DMS153 treated with DMSO at 0.1 percent for 48 hours (cell line): Measurements from ENCODE around the gene PISD.

Experiments used
- DNase-seq: peaks from one replicate; lab custom pipeline; 2025; ENCODE audit not compliant: unreplicated experiment; lab: John Stamatoyannopoulos, UW

PISD gene

GRCh38 chr22:31652911-31653684 lies 8.9 kb downstream of the PISD start:
- peak; percentile 55 for DNase-seq

- no peak for DNase-seq
Observed at GRCh38 chr22:31652088-31652487, 9.9 kb downstream of the PISD start.

GRCh38 chr22:31651664-31652063 lies 10.4 kb downstream of the PISD start:
- DNase-seq, result no peak

GRCh38 chr22:31650391-31650790 lies 11.6 kb downstream of the PISD start:
- DNase-seq, result no peak

- DNase-seq, result no peak
Observed at GRCh38 chr22:31647523-31648320, 14.3 kb downstream of the PISD start.

GRCh38 chr22:31647066-31647465 lies 14.9 kb downstream of the PISD start:
- DNase-seq, result no peak

- no peak for DNase-seq
Observed at GRCh38 chr22:31646186-31647019, 15.6 kb downstream of the PISD start.

GRCh38 chr22:31639436-31640039 lies 22.5 kb downstream of the PISD start:
- DNase-seq, result no peak

- DNase-seq, result no peak
Observed at GRCh38 chr22:31637891-31638618, 24.0 kb downstream of the PISD start.

- no peak for DNase-seq
Observed at GRCh38 chr22:31637447-31637890, 24.5 kb downstream of the PISD start.

GRCh38 chr22:31635638-31636306 lies 26.2 kb downstream of the PISD start:
- peak; percentile 23 for DNase-seq

- DNase-seq, result no peak
Observed at GRCh38 chr22:31631436-31631835, 30.6 kb downstream of the PISD start.

- DNase-seq, result peak; percentile 68
Observed at GRCh38 chr22:31630331-31631329, 31.4 kb downstream of the PISD start.

GRCh38 chr22:31629741-31630184 lies 32.3 kb downstream of the PISD start:
- no peak for DNase-seq

- no peak for DNase-seq
Observed at GRCh38 chr22:31628969-31629708, 32.9 kb downstream of the PISD start.

GRCh38 chr22:31628362-31628761 lies 33.7 kb downstream of the PISD start:
- no peak for DNase-seq

- DNase-seq, result no peak
Observed at GRCh38 chr22:31627223-31627731, 34.7 kb downstream of the PISD start.
